Suprapubic skin (tissue), 4 donors: ENCODE data around the gene ANKRD9.

Experiments
- CTCF ChIP-seq, 2 donors: fragments of 200-600 bp in 1 of 2; fragments of 450-650 bp in 1 of 2; sonication (generic) in 1 of 2; IDR thresholded peaks; one replicate each; pipeline ENCODE4 v1.5.1; 2016 to 2019; ENCODE audit warnings: antibody characterized with exemption in 2 of 2, mild to moderate bottlenecking in 1 of 2, moderate library complexity in 1 of 2
- EP300 ChIP-seq: sonication (generic); formaldehyde crosslinking; IDR thresholded peaks from one replicate; pipeline ENCODE4 v1.6.1; 2017; ENCODE audit warnings: antibody characterized with exemption
- POLR2A ChIP-seq, 2 donors: fragments of 450-650 bp; IDR thresholded peaks; one replicate each; pipeline ENCODE4 v1.6.1; 2017; ENCODE audit warnings: antibody characterized with exemption in 2 of 2, mild to moderate bottlenecking in 2 of 2, moderate library complexity in 2 of 2
- POLR2AphosphoS5 ChIP-seq, 3 donors: sonication (generic); formaldehyde crosslinking; IDR thresholded peaks; one replicate each; pipeline ENCODE4 v1.6.1; 2017; ENCODE audit warnings: antibody characterized with exemption in 3 of 3

GRCh38 chr14:102512793-102513300 lies 3.3 kb upstream of the ANKRD9 start:
- TF ChIP-seq CTCF (IDR thresholded peaks at IDR 0.05), result no peak
- TF ChIP-seq POLR2AphosphoS5 (IDR thresholded peaks at IDR 0.05), result no peak
- no peak for TF ChIP-seq POLR2A (IDR thresholded peaks at IDR 0.05)
- no peak for TF ChIP-seq EP300
